Caco-2 (cell line): ENCODE results near the gene MAB21L3. TPM values are rescaled to one million over a fixed set of nuclear protein-coding genes. Genes with fewer than 3 reads are reported as not detected.

Experiments used
- BruUV-seq: library from RNA; stranded (reverse); fragments of 400-500 nt; replicated peaks from 2 replicates; lab custom pipeline; 2021; lab: Mats Ljungman, UMichigan
- CTCF ChIA-PET: fragments of 300-600 bp; sonication (Branson Sonifier 250); formaldehyde crosslinking; loops from one replicate; lab custom pipeline; 2022; ENCODE audit warnings: antibody characterized with exemption; lab: Charles Lee
- POLR2A ChIA-PET: fragments of 300-600 bp; sonication (Branson Sonifier 250); formaldehyde crosslinking; loops from one replicate; lab custom pipeline; 2022; ENCODE audit warnings: antibody characterized with exemption; lab: Charles Lee
- DNase-seq, 2 experiments: peaks; one replicate each; pipeline versions ENCODE4 v3.0.0 to v3.0.0-alpha.2; 2020 to 2022
- H3K27me3 ChIP-seq: replicated peaks from 2 replicates; pipeline ENCODE4 v1.6.0; 2011; ENCODE audit warnings: low read length; ENCODE audit not compliant: control insufficient read depth, insufficient read depth
- H3K36me3 ChIP-seq: 2 replicates; pipeline ENCODE4 v1.5.1; 2011; ENCODE audit warnings: low read length; ENCODE audit not compliant: control insufficient read depth, insufficient read depth
- H3K4me1 ChIP-seq: fragments of 250-450 bp; sonication (Bioruptor Pico); 2 replicates; pipeline ENCODE4 v1.5.1; 2020; ENCODE audit warnings: mild to moderate bottlenecking
- H3K4me3 ChIP-seq: 2 replicates; pipeline ENCODE4 v1.5.1; 2011; ENCODE audit warnings: low read depth, mild to moderate bottlenecking, control low read depth, low read length
- H3K9me3 ChIP-seq: fragments of 250-450 bp; sonication (Bioruptor Pico); 2 replicates; pipeline ENCODE4 v1.5.1; 2020; ENCODE audit warnings: mild to moderate bottlenecking, moderate library complexity
- H3K27ac Mint-ChIP-seq: one replicate; pipeline ENCODE4 v1.8.0; 2022; ENCODE audit warnings: mixed read lengths; ENCODE audit not compliant: unreplicated experiment
- H3K27me3 Mint-ChIP-seq: one replicate; pipeline ENCODE4 v1.8.0; 2022; ENCODE audit warnings: mixed read lengths; ENCODE audit not compliant: insufficient read depth, unreplicated experiment
- H3K36me3 Mint-ChIP-seq: one replicate; pipeline ENCODE4 v1.8.0; 2022; ENCODE audit warnings: mild to moderate bottlenecking, mixed read lengths; ENCODE audit not compliant: insufficient read depth, unreplicated experiment
- H3K4me1 Mint-ChIP-seq: one replicate; pipeline ENCODE4 v1.8.0; 2022; ENCODE audit warnings: low read depth, mixed read lengths; ENCODE audit not compliant: unreplicated experiment
- H3K4me3 Mint-ChIP-seq: one replicate; pipeline ENCODE4 v1.8.0; 2022; ENCODE audit warnings: mild to moderate bottlenecking, moderate library complexity, mixed read lengths; ENCODE audit not compliant: unreplicated experiment
- H3K9me3 Mint-ChIP-seq: one replicate; pipeline ENCODE4 v1.8.0; 2022; ENCODE audit warnings: mixed read lengths; ENCODE audit not compliant: unreplicated experiment
- CTCF ChIP-seq, 2 experiments: fragments of 200-600 bp in 1 of 2; IDR thresholded peaks; 1 replicate in 1 of 2; 2 replicates in 1 of 2; pipeline versions ENCODE4 v1.5.1 to v1.8.0; 2011 to 2022; ENCODE audit warnings: antibody characterized with exemption in 1 of 2, control low read depth in 1 of 2, inconsistent platforms in 1 of 2, low read depth in 1 of 2, low read length in 1 of 2, mild to moderate bottlenecking in 1 of 2, moderate library complexity in 1 of 2; ENCODE audit not compliant: insufficient read depth in 1 of 2, severe bottlenecking in 1 of 2, unreplicated experiment in 1 of 2
- intact Hi-C: fragments of 100-400 bp; cut with micrococcal nuclease; formaldehyde crosslinking; loops from one replicate; pipeline ENCODE4 v1.10.0; 2022; ENCODE audit not compliant: unreplicated experiment
- total RNA-seq: library from RNA; stranded (reverse); gene quantifications from 2 replicates; pipeline ENCODE4 v1.2.3, GENCODE V29; 2022

MAB21L3 gene
- total RNA-seq, 1 experiment from 2014 or later = 0.66 TPM

GRCh38 chr1:116097626-116098025 is 13.6 kb upstream of the MAB21L3 start:
- CTCF ChIA-PET = no interaction called here
- peaks cover 4% of the 10 kb centered on the region for H3K4me1 Mint-ChIP-seq
- no peak overlapping the region for H3K4me3 Mint-ChIP-seq
- no peak overlapping the region for H3K27ac Mint-ChIP-seq
- POLR2A ChIA-PET = no interaction called here
- peaks cover 9% of the 10 kb centered on the region for H3K9me3 Mint-ChIP-seq
- H3K36me3 ChIP-seq = no peaks in the 10 kb centered on the region
- DNase-seq = no peak
- no peaks in the 10 kb centered on the region for H3K27me3 Mint-ChIP-seq
- no peaks in the 10 kb centered on the region for H3K4me1 ChIP-seq
- no TSS peak for BruUV-seq
- H3K9me3 ChIP-seq = 0 out of 2 replicates have a peak, but pooled peaks cover 8% of the 10 kb centered on the region
- intact Hi-C loops = no loop called here
- H3K4me3 ChIP-seq = no peak overlapping the region
- no peak for TF ChIP-seq CTCF (IDR thresholded peaks at IDR 0.05; ENCODE audit: insufficient read depth in 1 of 2, low read depth in 1 of 2, low read length in 1 of 2, severe bottlenecking in 1 of 2, unreplicated experiment in 1 of 2)
- H3K36me3 Mint-ChIP-seq = no peaks in the 10 kb centered on the region
- H3K27me3 ChIP-seq = no peaks in the 10 kb centered on the region

- no peak overlapping the region for H3K4me3 ChIP-seq
- BruUV-seq = no TSS peak
- peaks cover 5% of the 10 kb centered on the region for H3K4me1 Mint-ChIP-seq
- POLR2A ChIA-PET = no interaction called here
- no peaks in the 10 kb centered on the region for H3K36me3 ChIP-seq
- intact Hi-C loops = no loop called here
- CTCF ChIA-PET = no interaction called here
- no peak for TF ChIP-seq CTCF (IDR thresholded peaks at IDR 0.05; ENCODE audit: insufficient read depth in 1 of 2, low read depth in 1 of 2, low read length in 1 of 2, severe bottlenecking in 1 of 2, unreplicated experiment in 1 of 2)
- no peaks in the 10 kb centered on the region for H3K27me3 ChIP-seq
- no peak overlapping the region for H3K4me3 Mint-ChIP-seq
- H3K4me1 ChIP-seq = no peaks in the 10 kb centered on the region
- no peak for DNase-seq
- H3K9me3 ChIP-seq = 0 out of 2 replicates have a peak, but pooled peaks cover 8% of the 10 kb centered on the region
- H3K27me3 Mint-ChIP-seq = no peaks in the 10 kb centered on the region
- no peak overlapping the region for H3K27ac Mint-ChIP-seq
- no peaks in the 10 kb centered on the region for H3K36me3 Mint-ChIP-seq
- peaks cover 9% of the 10 kb centered on the region for H3K9me3 Mint-ChIP-seq
Observed at GRCh38 chr1:116099379-116099778, 11.8 kb upstream of the MAB21L3 start.

- no peak for TF ChIP-seq CTCF (IDR thresholded peaks at IDR 0.05; ENCODE audit: insufficient read depth in 1 of 2, low read depth in 1 of 2, low read length in 1 of 2, severe bottlenecking in 1 of 2, unreplicated experiment in 1 of 2)
- Histone ChIP-seq H3K4me1 (no peaks in the 10 kb centered on the region), H3K27me3 (no peaks in the 10 kb centered on the region), H3K36me3 (no peaks in the 10 kb centered on the region), H3K9me3 (0 out of 2 replicates have a peak, but pooled peaks cover 7% of the 10 kb centered on the region), H3K4me3 (no peak overlapping the region)
- no TSS peak for BruUV-seq
- no peak for DNase-seq
- CTCF ChIA-PET = no interaction called here
- Mint-ChIP-seq H3K4me1 (peaks cover 5% of the 10 kb centered on the region), H3K9me3 (peaks cover 9% of the 10 kb centered on the region), H3K27me3 (no peaks in the 10 kb centered on the region), H3K36me3 (no peaks in the 10 kb centered on the region), H3K4me3 (no peak overlapping the region), H3K27ac (no peak overlapping the region)
- POLR2A ChIA-PET = no interaction called here
- intact Hi-C loops = no loop called here
Observed at GRCh38 chr1:116099919-116100318, 11.3 kb upstream of the MAB21L3 start.
